Thoracic aorta (tissue), 2 donors: ENCODE results near the gene LILRA2. TPM values are rescaled to one million over a fixed set of nuclear protein-coding genes. Genes with fewer than 3 reads are reported as not detected.
"Not testable (repeated sequence)": the region's sequence is repeated elsewhere in the genome, so short reads cannot be mapped to it uniquely, and the experiment has no call there.

Experiments
- ATAC-seq: fragments of 150-250 bp; one replicate; pipeline ENCODE4 v1.8.0; 2017; ENCODE audit warnings: low read depth; ENCODE audit not compliant: insufficient number of reproducible peaks, low FRiP score
- DNase-seq: peaks from one replicate; pipeline ENCODE4 v3.0.0-alpha.2; 2020; ENCODE audit warnings: low spot score
- H3K27ac ChIP-seq, 2 donors: fragments of 200-600 bp; sonication (generic); 1 replicate in 1 of 2; 2 replicates in 1 of 2; pipeline ENCODE4 v1.5.1; 2016; ENCODE audit warnings: mild to moderate bottlenecking in 2 of 2, moderate library complexity in 2 of 2
- H3K27me3 ChIP-seq: fragments of 200-600 bp; sonication (generic); replicated peaks from 2 replicates; pipeline ENCODE4 v1.6.0; 2016; ENCODE audit warnings: mild to moderate bottlenecking; ENCODE audit not compliant: insufficient read depth
- H3K36me3 ChIP-seq: fragments of 200-600 bp; sonication (generic); one replicate; pipeline ENCODE4 v1.5.1; 2016
- H3K4me1 ChIP-seq, 2 donors: fragments of 200-600 bp; sonication (generic); 1 replicate in 1 of 2; 2 replicates in 1 of 2; pipeline versions ENCODE4 v1.5.1 to v1.6.0; 2016; ENCODE audit warnings: low read depth in 2 of 2, mild to moderate bottlenecking in 1 of 2; ENCODE audit not compliant: control insufficient read depth in 1 of 2
- H3K4me3 ChIP-seq: fragments of 200-600 bp; sonication (generic); 2 replicates; pipeline ENCODE4 v1.5.1; 2016; ENCODE audit warnings: mild to moderate bottlenecking
- H3K9me3 ChIP-seq: fragments of 200-600 bp; sonication (generic); 2 replicates; pipeline ENCODE4 v1.5.1; 2016
- CTCF ChIP-seq: fragments of 200-600 bp; sonication (generic); IDR thresholded peaks from one replicate; pipeline ENCODE4 v1.5.1; 2019; ENCODE audit warnings: antibody characterized with exemption
- total RNA-seq, 2 donors: library from RNA; depleted of rRNA; stranded (reverse); fragments of >200 nt; gene quantifications; one replicate each; pipeline versions ENCODE4 v1.1.0 to v1.2.3, GENCODE V29; 2016

LILRA2 gene
- total RNA-seq, 2 donors from 2014 or later: 0.68 to 3.1 TPM

DNA sequence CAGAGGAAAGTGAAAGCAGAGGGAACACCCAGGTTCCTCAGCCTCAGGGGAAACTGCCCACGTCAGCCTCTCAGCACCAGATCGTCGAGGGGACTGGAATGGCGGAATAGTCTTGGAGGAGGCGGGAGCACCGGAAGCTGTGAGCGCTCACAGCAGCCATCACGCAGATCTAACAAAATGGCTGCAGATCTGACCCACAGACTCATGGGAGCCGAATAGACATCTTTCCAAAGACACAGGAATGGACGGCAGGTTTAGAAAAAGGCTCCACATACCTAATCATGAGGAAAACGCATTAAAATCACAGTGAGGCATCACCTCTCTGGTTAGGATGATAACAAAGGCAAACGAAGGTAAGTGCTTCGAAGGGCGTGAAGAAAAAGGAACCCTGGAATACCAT is 11.8 kb upstream of the LILRA2 start:
- ATAC-seq (no peak), DNase-seq (no peak)
- Histone ChIP-seq H3K9me3 (no peaks in the 10 kb centered on the region), H3K4me3 (no peak overlapping the region), H3K36me3 (no peaks in the 10 kb centered on the region), H3K4me1 (no peaks in the 10 kb centered on the region), H3K27ac (no peak overlapping the region), H3K27me3 (no peaks in the 10 kb centered on the region)
- TF ChIP-seq CTCF: no peak

- H3K4me3 ChIP-seq, H3K27ac ChIP-seq, DNase-seq, ATAC-seq, H3K9me3 ChIP-seq, H3K27me3 ChIP-seq, H3K36me3 ChIP-seq, H3K4me1 ChIP-seq: not testable (repeated sequence)
Measured at GRCh38 chr19:54563206-54563605, 10.4 kb upstream of the LILRA2 start.

- no peak for ATAC-seq
Measured at GRCh38 chr19:54570316-54570715, 3.3 kb upstream of the LILRA2 start.

DNA sequence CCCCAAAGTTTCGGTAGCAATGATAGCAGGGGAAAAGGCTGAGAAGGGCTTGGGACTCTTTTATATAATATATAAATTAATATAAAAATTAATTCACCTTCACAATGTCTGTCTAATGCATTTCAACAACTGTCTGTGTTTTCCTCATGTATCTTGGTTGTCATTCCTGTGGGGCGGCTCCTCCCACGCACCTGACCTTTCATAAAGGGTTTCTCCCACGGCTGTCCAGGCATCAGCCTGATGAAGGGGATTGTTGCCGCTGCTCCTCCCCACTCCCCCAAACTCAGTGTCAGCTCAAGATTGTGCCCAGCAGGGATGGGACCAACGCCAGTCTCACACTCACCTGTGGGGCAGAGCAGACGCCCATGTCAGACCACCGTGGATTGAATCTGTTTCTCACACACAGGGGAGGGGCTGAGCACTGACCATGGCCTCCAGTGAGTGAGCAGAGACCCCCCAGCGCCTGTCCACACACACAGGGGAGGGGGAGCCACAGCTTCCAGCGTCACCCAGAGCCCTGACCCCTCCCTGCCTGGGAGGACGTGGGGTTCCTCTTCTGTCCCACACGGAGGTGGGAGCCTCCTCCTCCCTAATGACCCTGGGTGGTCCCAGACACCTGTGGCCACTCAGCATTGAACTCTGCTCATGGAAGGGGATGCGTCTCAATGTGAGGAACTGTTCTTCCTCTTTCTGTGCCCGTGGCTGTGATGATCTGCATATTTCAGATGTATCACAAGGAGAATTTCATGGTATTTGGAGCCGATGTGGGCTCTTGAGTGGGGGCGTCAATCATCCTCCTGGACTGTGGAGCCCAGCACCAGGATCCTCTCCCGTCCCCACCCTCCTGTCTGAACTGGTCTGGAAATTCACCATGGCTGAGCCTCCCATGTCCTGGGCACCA is 1.6 kb upstream of the LILRA2 start:
- not testable (repeated sequence) for ATAC-seq

More at GRCh38 chr19:54570316-54570715, 3.3 kb upstream of the LILRA2 start:
- H3K4me1 ChIP-seq: no peaks in the 10 kb centered on the region
- H3K4me3 ChIP-seq: no peak overlapping the region
- no peaks in the 10 kb centered on the region for H3K27me3 ChIP-seq
- H3K36me3 ChIP-seq: no peaks in the 10 kb centered on the region
- TF ChIP-seq CTCF: no peak
- no peak for DNase-seq
- H3K27ac ChIP-seq: no peak overlapping the region
- H3K9me3 ChIP-seq: no peaks in the 10 kb centered on the region

GRCh38 chr19:54572696-54573311 is 786 bp upstream of the LILRA2 start:
- no peak for ATAC-seq
- DNase-seq: no peak
- H3K4me3 ChIP-seq: peak overlapping the region; percentile 36
- no peaks in the 10 kb centered on the region for H3K9me3 ChIP-seq
- no peaks in the 10 kb centered on the region for H3K4me1 ChIP-seq
- TF ChIP-seq CTCF: no peak
- H3K27ac ChIP-seq: no peak overlapping the region
- no peaks in the 10 kb centered on the region for H3K36me3 ChIP-seq
- H3K27me3 ChIP-seq: no peaks in the 10 kb centered on the region

More for the DNA sequence above, 1.6 kb upstream of the LILRA2 start:
- not testable (repeated sequence) for DNase-seq, H3K27me3 ChIP-seq, H3K4me1 ChIP-seq, H3K36me3 ChIP-seq, H3K4me3 ChIP-seq, H3K9me3 ChIP-seq, H3K27ac ChIP-seq

DNA sequence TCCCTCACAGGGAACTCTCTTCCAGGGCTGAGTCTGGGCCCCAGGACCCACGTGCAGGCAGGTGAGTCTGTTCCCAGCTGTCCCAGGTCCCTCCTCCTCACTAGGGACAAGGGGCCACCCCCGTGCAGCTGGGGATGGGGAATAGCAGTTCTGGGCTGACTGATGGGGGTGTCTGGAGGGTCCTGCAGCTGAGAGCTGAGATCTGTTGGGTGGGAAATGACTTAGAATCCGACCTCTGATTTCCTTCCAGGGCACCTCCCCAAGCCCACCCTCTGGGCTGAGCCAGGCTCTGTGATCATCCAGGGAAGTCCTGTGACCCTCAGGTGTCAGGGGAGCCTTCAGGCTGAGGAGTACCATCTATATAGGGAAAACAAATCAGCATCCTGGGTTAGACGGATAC is 461 bp downstream of the LILRA2 start:
- DNase-seq: no peak
- H3K4me1 ChIP-seq: no peaks in the 10 kb centered on the region
- no peaks in the 10 kb centered on the region for H3K9me3 ChIP-seq
- no peaks in the 10 kb centered on the region for H3K36me3 ChIP-seq
- peak overlapping the region; percentile 36 for H3K4me3 ChIP-seq
- TF ChIP-seq CTCF: no peak
- no peak overlapping the region for H3K27ac ChIP-seq
- ATAC-seq: no peak
- H3K27me3 ChIP-seq: no peaks in the 10 kb centered on the region
